GM10847 (cell line): ENCODE measurements around the gene EPS8L3.

ENCODE experiments used
- POLR2A ChIP-seq: IDR thresholded peaks from 2 replicates; pipeline ENCODE4 v1.6.1; 2011; ENCODE audit not compliant: insufficient read length; ENCODE audit errors: extremely low read depth

Gene EPS8L3

GRCh38 chr1:109740615-109741373, 22.9 kb downstream of the EPS8L3 start, which contains the start of gene GSTM3:
GSTM3 (minus strand) TSS chr1:109741038; CDS start chr1:109740287, 751 bp downstream.
- no peak for TF ChIP-seq POLR2A

- TF ChIP-seq POLR2A: no peak
Measured at GRCh38 chr1:109739738-109740614, 23.7 kb downstream of the EPS8L3 start.

- TF ChIP-seq POLR2A: no peak
Measured at GRCh38 chr1:109733236-109733870, 30.4 kb downstream of the EPS8L3 start.

GRCh38 chr1:109732390-109732881, 31.3 kb downstream of the EPS8L3 start:
- TF ChIP-seq POLR2A: no peak

- no peak for TF ChIP-seq POLR2A
Measured at GRCh38 chr1:109730666-109731065, 33.1 kb downstream of the EPS8L3 start.

GRCh38 chr1:109728870-109729269, 34.9 kb downstream of the EPS8L3 start:
- TF ChIP-seq POLR2A: no peak

GRCh38 chr1:109726728-109727373, 36.9 kb downstream of the EPS8L3 start:
- TF ChIP-seq POLR2A: no peak

- TF ChIP-seq POLR2A: no peak
Measured at GRCh38 chr1:109726007-109726406, 37.7 kb downstream of the EPS8L3 start.

- no peak for TF ChIP-seq POLR2A
Measured at GRCh38 chr1:109725510-109725909, 38.2 kb downstream of the EPS8L3 start.

GRCh38 chr1:109724933-109725332, 38.8 kb downstream of the EPS8L3 start:
- TF ChIP-seq POLR2A: no peak

GRCh38 chr1:109722908-109723691, 40.6 kb downstream of the EPS8L3 start:
- TF ChIP-seq POLR2A: no peak

- no peak for TF ChIP-seq POLR2A
Measured at GRCh38 chr1:109721971-109722370, 41.8 kb downstream of the EPS8L3 start.

- no peak for TF ChIP-seq POLR2A
Measured at GRCh38 chr1:109721042-109721441, 42.7 kb downstream of the EPS8L3 start.

- TF ChIP-seq POLR2A: no peak
Measured at GRCh38 chr1:109719337-109719837, 44.3 kb downstream of the EPS8L3 start.
